ENCODE data around the gene DNAJC5.
A peak's percentile ranks its signal among the peaks of the same experiment; 100 is the strongest.

The DNAJC5 gene

DNA sequence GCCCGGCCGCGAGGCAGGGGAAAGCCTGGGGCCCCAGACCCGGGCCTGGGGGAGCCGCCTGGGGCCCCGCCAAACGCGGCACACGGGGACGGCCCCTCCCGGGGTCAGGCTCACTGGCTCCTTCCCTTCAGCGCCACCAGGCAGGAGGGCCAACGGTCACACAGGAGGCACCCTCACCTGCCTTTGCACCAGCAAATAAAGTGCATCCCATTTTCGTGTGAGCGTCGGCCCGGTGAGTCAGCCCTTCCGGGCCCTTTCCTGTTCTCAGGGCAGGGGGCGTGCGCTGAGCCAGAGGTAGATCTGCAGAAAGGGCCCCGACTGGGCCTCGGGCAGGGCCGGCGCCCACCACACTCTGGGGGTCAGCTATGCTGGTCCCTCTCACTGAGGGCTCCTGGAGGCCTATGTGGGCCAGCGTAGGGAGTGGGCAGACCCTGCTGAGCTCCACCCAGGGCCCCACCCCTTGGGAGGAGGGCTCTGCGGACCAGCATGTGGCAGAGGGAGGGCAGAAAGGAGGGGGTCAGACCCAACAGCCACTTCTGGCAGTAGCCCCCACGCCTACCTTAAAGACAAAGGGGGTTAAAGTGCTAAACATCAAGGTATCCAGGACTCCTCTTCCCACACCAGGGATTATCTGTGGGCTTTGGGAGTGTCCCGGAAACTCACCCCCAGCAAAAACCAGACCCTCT is 62.2 kb downstream of the DNAJC5 start:
- Histone ChIP-seq H3K9me3 (ENCODE audit: insufficient read depth, low read length) (no peaks in the 10 kb centered on the region), H2AFZ (ENCODE audit: low read depth, low read length, severe bottlenecking) (peak overlapping the region; percentile 91), H3K4me2 (ENCODE audit: low read depth, low read length, poor library complexity, severe bottlenecking) (peak overlapping the region; percentile 95), H3F3A (ENCODE audit: insufficient read depth) (peaks cover 6% of the 10 kb centered on the region; the same call in 1 of the 2 replicates), H3K27me3 (ENCODE audit: low read length) (no peaks in the 10 kb centered on the region), H3K9ac (ENCODE audit: low read length) (peak overlapping the region; percentile 58), H3K9me2 (replicated peaks; ENCODE audit: insufficient read depth, low read length) (no peaks in the 10 kb centered on the region), H3K79me2 (ENCODE audit: insufficient read depth, low read length) (peaks cover 31% of the 10 kb centered on the region), H4K20me1 (ENCODE audit: low read depth, low read length) (no peaks in the 10 kb centered on the region), H3K4me3 (ENCODE audit: insufficient read depth, low read length, poor library complexity, severe bottlenecking) (peak overlapping the region; percentile 57), H3K36me3 (ENCODE audit: low read length) (no peaks in the 10 kb centered on the region), H3K27ac (ENCODE audit: low read depth, low read length) (peak overlapping the region; percentile 70)
- no peak for TF ChIP-seq CTCF (IDR thresholded peaks at IDR 0.05; ENCODE audit: insufficient read depth, low read length, poor library complexity, severe bottlenecking)
- TF ChIP-seq EZH2phosphoT487 (conservative IDR thresholded peaks at IDR 0.05; ENCODE audit: low read length), result no peak

DNA sequence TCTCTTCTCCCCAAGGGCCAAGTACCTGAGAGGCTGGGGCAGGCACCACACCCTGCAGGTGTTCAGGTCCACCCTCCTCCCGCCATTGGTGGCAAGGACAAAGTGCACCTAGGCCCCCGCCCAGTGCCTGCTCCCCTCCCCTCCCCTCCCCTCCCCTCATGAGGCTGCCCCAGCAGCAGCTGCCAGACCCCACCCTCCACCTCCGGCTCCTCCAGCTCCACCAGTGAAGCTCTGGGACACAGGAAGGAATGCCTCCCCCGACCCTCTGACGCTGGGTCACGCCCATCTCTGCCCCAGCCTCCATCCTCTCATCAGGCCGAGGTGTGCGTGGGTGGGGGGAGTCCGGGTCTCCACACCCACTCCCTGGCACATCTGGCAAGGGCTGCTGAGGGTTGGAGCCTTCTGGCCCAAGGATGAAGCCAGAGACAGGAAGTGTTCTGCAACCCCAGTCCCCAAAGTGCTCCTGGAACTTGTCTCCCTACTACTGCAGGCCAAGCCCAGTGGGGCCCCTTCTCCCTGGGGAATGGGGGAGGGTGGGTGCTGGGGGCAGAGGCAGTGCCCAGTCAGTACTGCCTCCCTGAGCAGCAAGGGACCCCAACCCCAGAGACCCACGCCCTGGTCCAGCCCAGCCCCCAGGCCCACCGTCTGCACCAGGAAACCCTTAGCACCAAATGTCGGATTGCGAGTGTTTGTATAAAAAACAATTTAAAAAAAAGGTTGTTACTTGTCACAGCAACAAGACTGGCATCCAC is 62.9 kb downstream of the DNAJC5 start:
- peak overlapping the region; percentile 91 for H2AFZ ChIP-seq (ENCODE audit: low read depth, low read length, severe bottlenecking)
- H3K79me2 ChIP-seq (ENCODE audit: insufficient read depth, low read length), result peaks cover 25% of the 10 kb centered on the region
- H3K9me2 ChIP-seq (replicated peaks; ENCODE audit: insufficient read depth, low read length), result no peaks in the 10 kb centered on the region
- peaks cover 6% of the 10 kb centered on the region; the same call in 1 of the 2 replicates for H3F3A ChIP-seq (ENCODE audit: insufficient read depth)
- TF ChIP-seq EZH2phosphoT487 (conservative IDR thresholded peaks at IDR 0.05; ENCODE audit: low read length), result no peak
- no peak for TF ChIP-seq CTCF (IDR thresholded peaks at IDR 0.05; ENCODE audit: insufficient read depth, low read length, poor library complexity, severe bottlenecking)
- H3K4me3 ChIP-seq (ENCODE audit: insufficient read depth, low read length, poor library complexity, severe bottlenecking), result peak overlapping the region; percentile 57
- H4K20me1 ChIP-seq (ENCODE audit: low read depth, low read length), result no peaks in the 10 kb centered on the region
- H3K27me3 ChIP-seq (ENCODE audit: low read length), result no peaks in the 10 kb centered on the region
- H3K9ac ChIP-seq (ENCODE audit: low read length), result peak overlapping the region; percentile 58; the same call in 1 of the 2 replicates
- H3K9me3 ChIP-seq (ENCODE audit: insufficient read depth, low read length), result no peaks in the 10 kb centered on the region
- peak overlapping the region; percentile 95 for H3K4me2 ChIP-seq (ENCODE audit: low read depth, low read length, poor library complexity, severe bottlenecking)
- H3K36me3 ChIP-seq (ENCODE audit: low read length), result no peaks in the 10 kb centered on the region
- H3K27ac ChIP-seq (ENCODE audit: low read depth, low read length), result 0 out of 2 replicates have a peak overlapping the region, but pooled peaks have one; percentile 70

GRCh38 chr20:63958471-63958870 is 63.5 kb downstream of the DNAJC5 start:
- no peaks in the 10 kb centered on the region for H3K9me3 ChIP-seq (ENCODE audit: insufficient read depth, low read length)
- H2AFZ ChIP-seq (ENCODE audit: low read depth, low read length, severe bottlenecking), result no peak overlapping the region
- no peaks in the 10 kb centered on the region for H3K36me3 ChIP-seq (ENCODE audit: low read length)
- no peaks in the 10 kb centered on the region for H4K20me1 ChIP-seq (ENCODE audit: low read depth, low read length)
- H3K9ac ChIP-seq (ENCODE audit: low read length), result no peak overlapping the region
- no peak overlapping the region for H3K4me3 ChIP-seq (ENCODE audit: insufficient read depth, low read length, poor library complexity, severe bottlenecking)
- peaks cover 6% of the 10 kb centered on the region; the same call in 1 of the 2 replicates for H3F3A ChIP-seq (ENCODE audit: insufficient read depth)
- H3K27me3 ChIP-seq (ENCODE audit: low read length), result no peaks in the 10 kb centered on the region
- no peak for TF ChIP-seq CTCF (IDR thresholded peaks at IDR 0.05; ENCODE audit: insufficient read depth, low read length, poor library complexity, severe bottlenecking)
- TF ChIP-seq EZH2phosphoT487 (conservative IDR thresholded peaks at IDR 0.05; ENCODE audit: low read length), result no peak
- H3K27ac ChIP-seq (ENCODE audit: low read depth, low read length), result no peak overlapping the region
- H3K79me2 ChIP-seq (ENCODE audit: insufficient read depth, low read length), result peaks cover 24% of the 10 kb centered on the region
- H3K4me2 ChIP-seq (ENCODE audit: low read depth, low read length, poor library complexity, severe bottlenecking), result no peak overlapping the region
- H3K9me2 ChIP-seq (replicated peaks; ENCODE audit: insufficient read depth, low read length), result no peaks in the 10 kb centered on the region

Measured in SU-DHL-6 (cell line).